ENCODE results near the gene KCNIP4.
"Not testable (repeated sequence)": the region's sequence is repeated elsewhere in the genome, so short reads cannot be mapped to it uniquely, and the experiment has no call there.

KCNIP4 gene

DNA sequence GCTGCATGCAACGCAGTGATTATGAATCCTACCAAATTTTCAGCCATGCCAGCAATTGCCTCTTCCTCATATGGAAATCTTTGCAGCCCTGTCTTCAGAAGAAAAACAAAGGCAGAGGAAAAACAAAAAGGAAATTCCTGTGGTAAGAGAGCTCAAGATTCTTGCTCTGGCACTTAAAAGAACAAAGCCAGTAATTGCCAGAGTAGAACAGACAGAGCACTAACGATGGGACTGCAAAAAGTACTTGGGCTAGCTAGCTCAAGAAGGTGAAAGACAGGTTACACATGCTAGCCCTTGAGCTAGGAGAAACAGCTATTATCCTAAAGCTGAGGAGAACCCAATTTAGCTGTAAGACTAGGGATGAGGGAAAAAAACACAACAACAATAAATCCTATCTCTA is 582.3 kb downstream of the KCNIP4 start:
- no peak for DNase-seq (ENCODE audit: low read depth)

DNA sequence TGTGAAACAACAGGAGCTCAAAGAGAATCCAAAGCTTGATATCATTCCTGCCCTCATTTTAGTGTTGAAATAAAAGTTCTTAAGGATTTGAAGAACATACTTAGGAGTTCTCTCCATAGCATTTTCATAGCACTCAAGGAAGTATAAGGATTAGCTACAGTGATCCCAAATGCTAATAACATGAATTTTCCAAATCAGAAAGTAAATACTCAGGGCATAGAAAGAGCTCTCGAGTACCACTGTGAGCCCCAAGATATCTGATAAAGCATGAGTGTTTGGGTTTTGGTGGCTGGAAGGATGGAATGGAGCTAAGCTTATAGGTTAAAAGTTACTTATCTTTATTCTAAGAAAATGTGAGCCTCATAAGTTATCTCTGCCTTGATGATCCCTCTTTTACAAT is 584.9 kb downstream of the KCNIP4 start:
- DNase-seq (ENCODE audit: low read depth): no peak

DNA sequence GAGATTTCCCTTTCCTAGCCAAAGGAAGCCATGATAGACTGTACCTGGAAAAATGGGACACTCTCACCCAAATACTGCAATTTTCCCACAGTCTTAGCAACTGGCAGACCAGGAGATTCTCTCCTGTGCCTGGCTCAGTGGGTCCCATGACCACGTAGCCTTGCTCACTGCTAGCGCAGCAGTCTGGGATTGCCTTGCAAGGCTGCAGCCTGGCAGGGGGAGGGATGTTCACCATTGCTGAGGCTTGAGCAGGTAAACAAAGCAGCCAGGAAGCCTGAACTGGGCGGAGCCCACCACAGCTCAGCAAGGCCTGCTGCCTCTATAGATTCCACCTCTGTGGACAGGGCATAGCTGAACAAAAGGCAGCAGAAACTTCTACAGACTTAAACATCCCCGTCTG is 596.2 kb downstream of the KCNIP4 start:
- DNase-seq (ENCODE audit: low read depth): not testable (repeated sequence)

DNA sequence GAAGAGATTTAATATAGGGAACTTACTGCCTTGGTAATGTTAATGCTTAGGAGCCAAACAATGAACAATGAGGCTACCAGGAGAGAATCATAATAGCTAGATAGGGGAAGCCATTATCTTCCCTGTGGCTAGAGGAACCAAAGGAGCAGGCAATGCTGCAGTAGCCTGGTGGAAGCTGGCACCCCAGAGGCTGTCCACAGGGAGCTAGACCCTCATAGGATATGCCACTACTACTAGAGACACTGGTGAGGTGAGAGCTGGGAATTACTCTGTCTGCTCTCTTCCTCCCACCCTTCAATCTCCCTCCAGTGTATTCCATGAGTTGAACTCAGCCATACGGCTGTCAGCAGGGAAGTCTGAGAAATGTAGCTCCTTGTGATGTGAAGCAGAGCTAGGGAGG is 601.4 kb downstream of the KCNIP4 start:
- no peak for DNase-seq (ENCODE audit: low read depth)

GRCh38 chr4:21327976-21328700 is 620.4 kb downstream of the KCNIP4 start:
- no peak for DNase-seq (ENCODE audit: low read depth)

GRCh38 chr4:21320034-21320433 is 628.5 kb downstream of the KCNIP4 start:
- no peak for DNase-seq (ENCODE audit: low read depth)

DNA sequence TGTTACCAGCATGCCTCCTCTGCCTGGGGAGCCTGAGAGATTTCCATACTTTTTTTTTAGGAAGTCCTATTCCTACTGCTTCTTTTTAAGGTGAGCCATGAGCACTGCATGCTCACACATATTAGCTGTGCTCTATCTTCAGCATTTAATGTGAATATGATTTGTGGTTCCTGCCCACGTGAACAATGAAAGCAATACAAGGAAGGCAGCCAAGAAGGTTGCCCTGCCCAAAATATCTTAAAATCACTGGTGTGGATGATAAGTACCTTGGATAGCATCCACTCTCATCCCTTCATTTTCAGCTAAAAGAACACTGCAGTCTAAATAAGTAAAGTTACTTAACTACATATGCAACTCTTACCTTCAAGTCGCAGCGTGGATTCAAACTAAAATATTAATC is 640.9 kb downstream of the KCNIP4 start:
- no peak for DNase-seq (ENCODE audit: low read depth)

DNA sequence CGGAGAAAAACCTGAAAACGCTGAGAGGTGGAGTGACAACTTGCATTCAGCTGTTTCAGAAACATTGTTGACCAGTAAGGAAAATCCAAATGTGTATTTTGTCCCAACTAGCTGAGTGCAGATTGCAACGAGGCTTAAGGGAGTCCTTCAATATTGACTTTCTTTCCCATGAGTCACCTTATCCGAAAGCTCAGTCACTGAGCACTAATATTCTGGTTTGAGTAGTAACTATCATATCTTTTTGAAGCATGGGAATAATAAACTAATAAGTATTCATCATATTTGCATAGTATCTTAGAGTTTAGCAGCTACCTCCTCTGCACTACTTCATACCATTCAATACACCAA is 644.1 kb downstream of the KCNIP4 start:
- no peak for DNase-seq (ENCODE audit: low read depth)

- no peak for DNase-seq (ENCODE audit: low read depth)
These were observed 658.0 kb downstream of the KCNIP4 start for GRCh38 chr4:21290562-21290961.

DNA sequence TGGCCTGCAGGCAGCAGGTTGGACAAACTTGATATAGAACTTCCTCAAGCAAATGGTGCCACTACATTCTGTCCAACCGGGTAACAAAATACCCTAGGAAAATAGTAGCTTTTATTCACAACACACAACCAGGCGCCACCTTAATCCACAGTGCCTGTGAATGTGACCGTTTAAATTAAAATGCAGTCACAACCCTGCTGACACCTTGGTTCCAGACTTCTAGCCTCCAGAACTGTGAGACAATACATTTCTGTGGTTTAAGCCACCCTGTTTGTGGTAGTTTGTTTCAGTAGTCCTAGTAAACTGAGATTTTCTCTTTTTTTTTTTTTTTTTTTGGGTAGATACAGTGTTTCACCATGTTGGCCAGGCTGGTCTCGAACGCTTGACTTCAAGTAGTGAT is 672.5 kb downstream of the KCNIP4 start:
- no peak for DNase-seq (ENCODE audit: low read depth)

DNA sequence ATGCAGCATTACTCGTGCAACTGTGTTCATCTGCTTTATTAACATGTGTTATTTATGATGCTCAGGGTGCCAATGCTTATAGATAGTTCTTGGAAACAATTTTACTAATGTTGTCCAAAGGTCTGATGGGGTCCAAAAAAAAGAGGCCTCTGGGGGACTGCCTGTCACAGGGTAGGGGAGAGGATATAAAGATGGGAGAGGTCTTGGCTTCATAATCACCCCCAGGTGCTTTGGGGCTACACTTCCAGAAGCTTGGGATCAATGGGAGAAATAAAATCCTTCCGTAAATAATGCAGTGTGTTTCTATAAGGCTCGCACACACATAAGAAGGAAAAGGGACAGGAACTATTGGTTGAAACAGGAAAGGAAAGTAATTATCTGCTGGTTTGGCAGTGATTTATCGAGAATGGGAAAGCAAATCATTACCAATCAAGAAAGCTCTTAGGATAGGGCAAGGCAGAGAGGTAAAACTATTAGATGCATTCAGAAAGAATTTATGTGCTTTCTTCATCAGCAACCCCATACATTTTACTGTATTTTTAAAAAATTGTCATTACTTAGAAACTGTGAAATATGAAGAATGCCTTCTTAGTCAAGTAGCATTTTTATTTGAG is 677.0 kb downstream of the KCNIP4 start:
- DNase-seq (ENCODE audit: low read depth): no peak

GRCh38 chr4:21248331-21248730 is 700.2 kb downstream of the KCNIP4 start:
- DNase-seq (ENCODE audit: low read depth): no peak

GRCh38 chr4:21242163-21242562 is 706.4 kb downstream of the KCNIP4 start:
- no peak for DNase-seq (ENCODE audit: low read depth)

DNA sequence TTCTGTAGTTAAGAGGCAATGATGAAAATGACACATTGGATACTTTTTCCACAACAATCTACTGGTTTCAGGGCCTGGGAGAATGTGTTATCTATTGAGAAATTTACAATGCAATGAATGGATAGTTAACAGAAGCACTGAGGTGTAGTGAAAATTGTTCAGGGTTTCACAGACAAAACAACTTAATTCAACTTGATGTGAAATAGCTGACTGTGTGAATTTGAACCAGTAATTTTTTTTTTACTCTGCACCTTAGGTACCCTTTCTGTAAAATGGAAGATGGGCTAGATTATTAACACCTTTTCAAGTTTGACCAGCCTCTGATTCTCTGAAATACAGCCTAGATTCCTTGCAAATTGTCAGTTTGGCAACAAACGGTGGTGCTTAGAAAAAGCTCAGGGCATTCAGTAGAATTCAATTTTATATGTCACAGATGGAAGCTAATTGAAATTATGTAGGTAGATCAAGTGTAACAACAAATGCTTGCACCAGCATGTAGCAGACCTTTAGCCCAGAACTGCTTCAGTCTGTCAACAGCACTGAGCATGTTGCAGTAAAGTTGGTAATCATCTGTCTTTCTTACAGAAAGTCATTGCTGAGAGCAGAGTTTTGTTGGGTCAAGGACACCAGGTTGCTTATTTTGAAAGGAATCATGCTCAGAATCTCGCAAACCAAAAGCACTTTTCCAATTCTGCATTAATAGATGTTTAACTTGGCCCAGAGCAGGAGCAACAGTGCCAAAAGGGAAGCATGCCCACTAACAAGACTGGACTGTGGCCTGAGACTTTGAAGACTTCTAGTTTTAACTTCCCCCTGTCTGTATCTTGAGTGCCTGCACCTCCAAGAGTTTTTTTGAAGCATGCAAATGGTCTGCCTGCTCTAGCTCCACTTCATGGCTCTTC is 721.7 kb downstream of the KCNIP4 start:
- DNase-seq (ENCODE audit: low read depth): no peak

DNA sequence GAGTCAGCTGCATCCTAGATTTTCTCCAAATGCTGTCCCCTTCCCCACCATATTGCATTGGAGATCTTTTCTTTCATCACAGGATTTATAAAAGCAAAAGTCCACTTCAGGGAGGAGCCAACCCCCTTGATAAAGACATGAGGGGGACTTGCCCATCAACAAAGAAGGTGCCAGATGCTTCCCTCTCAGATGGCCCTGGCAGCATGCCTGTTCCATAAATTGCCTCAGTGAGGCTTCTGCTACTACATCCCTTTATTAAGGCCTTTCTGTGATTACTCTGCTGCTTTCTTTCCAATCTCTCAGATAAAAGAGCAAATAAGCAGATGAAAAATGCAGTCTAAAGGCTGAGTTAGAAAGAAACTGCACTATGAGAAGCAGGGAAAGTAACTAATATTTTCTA is 736.7 kb downstream of the KCNIP4 start:
- DNase-seq (ENCODE audit: low read depth): no peak

DNA sequence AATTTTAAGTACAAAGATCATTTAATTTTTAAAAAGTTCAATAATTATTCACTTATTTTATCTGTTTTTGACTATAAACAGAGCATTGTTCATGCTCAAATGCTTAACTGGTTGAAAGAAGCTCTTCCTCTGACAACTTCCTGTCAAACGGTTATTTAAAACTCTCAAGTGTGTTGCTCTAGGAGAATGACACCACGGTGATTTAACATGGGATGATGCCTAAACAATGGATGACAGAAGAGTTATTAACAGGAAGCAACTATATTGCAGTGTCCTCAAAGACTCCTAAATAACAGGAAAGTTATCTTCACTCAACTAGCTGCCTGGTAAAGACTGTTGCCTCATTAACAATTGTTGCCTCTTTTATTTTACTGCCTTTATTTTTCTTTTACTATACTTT is 738.7 kb downstream of the KCNIP4 start:
- no peak for DNase-seq (ENCODE audit: low read depth)

DNA sequence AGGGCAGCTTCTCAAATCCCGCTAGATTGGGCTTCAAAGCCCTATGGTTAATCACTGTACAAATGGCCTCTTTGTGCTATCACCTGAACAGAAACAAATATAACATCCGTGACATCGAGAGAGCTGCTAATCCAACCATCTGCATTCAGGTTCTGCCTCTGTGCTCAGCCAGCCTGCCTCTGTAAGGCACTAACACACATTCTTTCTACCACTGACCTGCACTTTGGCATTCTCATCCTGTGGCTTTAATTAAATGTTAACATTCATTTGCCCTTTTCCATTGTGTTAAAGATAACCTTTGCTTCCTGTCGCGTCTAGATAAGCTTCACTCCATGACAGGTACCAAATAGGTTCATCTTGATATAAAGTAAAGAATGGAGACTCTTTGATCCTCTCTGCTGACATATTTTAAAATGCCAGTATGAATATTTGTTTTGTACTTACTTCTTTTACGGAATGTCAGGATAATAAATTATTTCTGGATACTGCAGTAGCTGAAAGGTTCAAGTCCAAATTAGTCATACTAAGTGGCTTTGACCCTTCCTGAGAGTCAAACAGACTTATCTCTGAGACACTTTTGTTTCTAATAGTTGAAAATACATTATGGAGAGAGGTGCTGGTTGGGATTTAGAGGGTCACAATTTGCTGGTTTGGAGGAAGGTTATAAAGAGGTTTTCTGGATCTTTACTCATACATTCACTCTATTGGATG is 742.6 kb downstream of the KCNIP4 start:
- no peak for DNase-seq (ENCODE audit: low read depth)

DNA sequence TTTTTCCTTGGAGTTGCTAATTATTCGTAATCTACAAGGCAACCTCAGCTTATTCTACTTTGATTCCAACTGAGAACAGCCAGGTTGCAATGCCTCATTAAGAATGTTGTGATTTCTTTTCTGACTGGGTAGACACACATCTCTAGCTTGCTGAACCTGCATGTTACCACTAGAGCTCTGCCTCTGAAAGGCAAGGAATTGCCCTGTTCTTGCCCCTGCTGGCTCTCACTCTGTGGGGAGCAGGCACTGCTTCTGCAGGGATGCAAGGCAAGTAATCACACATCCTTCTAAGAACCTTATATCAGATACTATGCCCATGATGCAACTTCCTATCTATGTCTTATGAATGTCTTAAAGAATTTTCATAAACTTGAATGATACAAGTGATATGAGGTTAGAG is 745.2 kb downstream of the KCNIP4 start:
- DNase-seq (ENCODE audit: low read depth): no peak

DNA sequence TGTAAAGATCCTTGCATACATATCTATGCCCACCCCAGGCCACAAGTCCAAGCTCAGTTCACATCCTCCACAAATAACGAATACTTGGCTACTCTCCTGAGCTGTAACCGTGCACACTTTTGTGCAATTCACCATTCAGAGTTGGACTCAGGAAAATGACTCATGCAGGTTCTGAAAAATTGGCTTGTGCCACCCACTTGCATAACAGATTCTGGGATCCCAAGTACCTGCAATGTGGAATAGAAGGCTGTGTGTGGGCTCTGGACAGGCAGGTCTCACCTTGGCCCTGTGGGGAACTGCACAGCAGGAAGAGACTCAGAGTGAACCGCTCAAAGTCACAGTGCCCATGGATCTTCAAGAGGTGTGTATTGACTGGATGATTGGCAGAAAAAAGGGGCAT is 745.6 kb downstream of the KCNIP4 start:
- no peak for DNase-seq (ENCODE audit: low read depth)

DNA sequence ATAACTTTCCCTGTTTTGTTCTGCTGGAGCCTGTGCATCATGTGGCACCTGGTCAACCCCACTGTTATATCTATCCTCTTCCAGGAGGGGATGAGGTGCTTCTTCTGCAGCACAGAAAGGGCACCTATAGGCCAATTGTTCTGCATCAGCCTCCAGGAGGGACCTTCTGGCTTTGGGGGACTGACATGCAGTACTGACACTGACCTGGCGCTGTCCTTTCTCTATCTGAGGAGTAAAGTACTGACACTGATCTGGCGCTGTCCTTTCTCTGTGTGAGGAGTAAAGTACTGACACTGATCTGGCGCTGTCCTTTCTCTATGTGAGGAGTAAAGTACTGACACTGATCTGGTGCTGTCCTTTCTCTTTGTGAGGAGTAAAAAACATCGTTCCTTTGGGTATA is 749.9 kb downstream of the KCNIP4 start:
- no peak for DNase-seq (ENCODE audit: low read depth)

GRCh38 chr4:21195682-21196081 is 752.9 kb downstream of the KCNIP4 start:
- no peak for DNase-seq (ENCODE audit: low read depth)

DNA sequence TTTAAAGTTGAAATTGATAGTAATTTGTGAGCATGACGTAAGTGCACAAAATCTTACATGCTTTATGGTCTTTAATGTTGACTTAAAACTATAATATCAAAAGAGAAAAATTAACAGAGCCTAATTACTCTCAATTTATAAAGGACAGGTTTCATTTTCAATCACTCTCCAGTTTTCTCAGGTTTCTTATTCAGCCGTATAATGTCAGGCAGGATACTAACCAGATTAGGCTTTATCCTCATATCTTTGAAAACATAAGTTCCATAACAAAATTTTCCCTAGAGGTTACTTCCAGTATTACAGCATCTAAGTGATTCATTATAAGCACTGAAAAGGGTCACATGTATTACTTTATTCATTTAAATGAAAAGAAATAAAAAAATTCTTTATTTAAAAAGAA is 756.2 kb downstream of the KCNIP4 start:
- DNase-seq (ENCODE audit: low read depth): no peak

DNA sequence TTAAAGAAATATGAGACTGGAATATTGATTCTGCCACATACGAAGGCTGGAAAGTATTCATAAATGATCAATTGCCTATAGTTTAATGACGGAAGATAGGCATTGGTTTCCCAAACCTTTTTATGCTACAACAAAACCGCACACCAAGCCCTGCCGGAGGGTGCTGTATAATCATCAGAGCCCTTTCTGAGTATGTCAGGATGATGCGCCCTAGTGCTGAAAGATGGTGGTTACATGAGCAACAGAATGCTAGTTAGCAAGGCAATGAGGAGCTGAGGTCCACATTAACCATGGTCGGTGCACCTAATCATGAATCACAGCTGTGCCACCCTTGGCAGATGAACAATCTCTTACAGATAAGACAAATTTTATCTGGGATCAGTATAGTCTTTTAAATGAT is 757.3 kb downstream of the KCNIP4 start:
- DNase-seq (ENCODE audit: low read depth): no peak
